ENCODE measurements around the gene LHPP.

GRCh38 chr10:124574456-124575070, 112.9 kb downstream of the LHPP start:
- TF ChIP-seq CTCF (conservative IDR thresholded peaks at IDR 0.05; ENCODE audit: low read depth in 2 of 2) (no peak), EZH2 (IDR thresholded peaks at IDR 0.05; ENCODE audit: low read depth, unreplicated experiment) (no peak), POLR2AphosphoS5 (IDR thresholded peaks at IDR 0.05; ENCODE audit: low read depth) (no peak), REST (IDR thresholded peaks at IDR 0.05; ENCODE audit: unreplicated experiment) (no peak), ZNF331 (CRISPR knock-in tag; IDR thresholded peaks at IDR 0.05; ENCODE audit: low read depth) (no peak), EZH2phosphoT487 (IDR thresholded peaks at IDR 0.05; ENCODE audit: unreplicated experiment) (no peak), JUNB (IDR thresholded peaks at IDR 0.05; ENCODE audit: unreplicated experiment) (no peak)

All from GM23338 (cell line).